ENCODE data around the gene DISC1.

- no peak for TF ChIP-seq POLR2A (IDR thresholded peaks at IDR 0.05; ENCODE audit: low read depth, low read length)
- TF ChIP-seq, protein P1, sequence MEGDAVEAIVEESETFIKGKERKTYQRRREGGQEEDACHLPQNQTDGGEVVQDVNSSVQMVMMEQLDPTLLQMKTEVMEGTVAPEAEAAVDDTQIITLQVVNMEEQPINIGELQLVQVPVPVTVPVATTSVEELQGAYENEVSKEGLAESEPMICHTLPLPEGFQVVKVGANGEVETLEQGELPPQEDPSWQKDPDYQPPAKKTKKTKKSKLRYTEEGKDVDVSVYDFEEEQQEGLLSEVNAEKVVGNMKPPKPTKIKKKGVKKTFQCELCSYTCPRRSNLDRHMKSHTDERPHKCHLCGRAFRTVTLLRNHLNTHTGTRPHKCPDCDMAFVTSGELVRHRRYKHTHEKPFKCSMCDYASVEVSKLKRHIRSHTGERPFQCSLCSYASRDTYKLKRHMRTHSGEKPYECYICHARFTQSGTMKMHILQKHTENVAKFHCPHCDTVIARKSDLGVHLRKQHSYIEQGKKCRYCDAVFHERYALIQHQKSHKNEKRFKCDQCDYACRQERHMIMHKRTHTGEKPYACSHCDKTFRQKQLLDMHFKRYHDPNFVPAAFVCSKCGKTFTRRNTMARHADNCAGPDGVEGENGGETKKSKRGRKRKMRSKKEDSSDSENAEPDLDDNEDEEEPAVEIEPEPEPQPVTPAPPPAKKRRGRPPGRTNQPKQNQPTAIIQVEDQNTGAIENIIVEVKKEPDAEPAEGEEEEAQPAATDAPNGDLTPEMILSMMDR (IDR thresholded peaks at IDR 0.05; ENCODE audit: extremely low read depth in 1 of 2, insufficient read depth in 1 of 2, low read depth in 1 of 2, low read length in 2 of 2), result no peak
- no peak for TF ChIP-seq MYC (IDR thresholded peaks at IDR 0.05; ENCODE audit: low read depth, low read length)
- TF ChIP-seq POLR2AphosphoS5 (IDR thresholded peaks at IDR 0.05; ENCODE audit: insufficient read depth, low read depth, low read length), result no peak
- TF ChIP-seq GATA2 (IDR thresholded peaks at IDR 0.05; ENCODE audit: insufficient read depth, insufficient read length, low read depth, low read length), result no peak
Observed at GRCh38 chr1:231682779-231683178, 56.2 kb downstream of the DISC1 start.
